Hepatocyte (in vitro differentiated cells): Measurements from ENCODE around the gene MCAM.

Source experiments
- CTCF ChIP-seq: fragments of 200-600 bp; sonication (generic); IDR thresholded peaks from 2 replicates; pipeline ENCODE4 v1.5.1; 2016; ENCODE audit warnings: antibody characterized with exemption, mild to moderate bottlenecking; ENCODE audit not compliant: poor library complexity
- EZH2phosphoT487 ChIP-seq: fragments of 200-600 bp; sonication (generic); IDR thresholded peaks from one replicate; pipeline ENCODE4 v1.6.1; 2018; ENCODE audit warnings: antibody characterized with exemption, mild to moderate bottlenecking, low read depth, moderate library complexity; ENCODE audit not compliant: unreplicated experiment, severe bottlenecking

DNA sequence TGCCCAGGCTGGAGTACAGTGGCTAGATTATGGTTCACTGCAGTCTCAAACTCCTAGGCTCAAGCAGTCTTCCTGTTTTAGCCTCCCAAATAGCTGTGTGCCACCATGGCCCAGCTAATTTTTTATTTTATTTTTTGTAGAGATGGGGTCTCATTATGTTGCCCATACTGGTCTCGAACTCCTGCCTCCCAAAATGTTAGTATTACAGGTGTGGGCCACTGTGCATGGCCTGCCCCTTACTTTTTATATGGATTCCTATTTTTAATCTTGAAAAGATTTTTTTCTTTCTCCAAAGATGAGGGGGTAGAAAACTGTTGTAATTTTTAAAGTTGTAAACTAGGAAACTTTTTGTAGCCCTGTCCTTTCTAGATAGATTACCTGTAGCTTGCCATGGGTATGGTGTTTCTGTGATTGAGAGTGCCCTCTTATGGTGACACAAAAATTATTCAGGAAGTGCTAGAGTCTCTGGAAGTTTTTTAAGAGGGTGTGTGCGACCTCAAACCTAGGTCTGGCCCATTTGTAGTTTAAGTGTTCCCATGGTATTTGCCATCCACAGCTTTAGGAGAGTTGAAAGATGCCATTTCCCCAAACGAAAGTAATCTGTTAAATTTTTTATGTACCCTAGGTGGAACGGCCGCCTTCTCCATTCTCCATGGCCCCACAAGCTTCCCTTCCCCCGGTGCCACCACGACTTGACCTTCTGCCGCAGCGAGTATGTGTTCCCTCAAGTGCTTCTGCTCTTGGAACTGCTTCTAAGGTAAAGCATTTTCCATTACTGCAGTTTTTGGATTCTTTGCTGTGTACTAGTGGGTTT lies 32.4 kb downstream of the MCAM start:
- no peak for TF ChIP-seq EZH2phosphoT487
- TF ChIP-seq CTCF, result peak; percentile 53
